Measurements from ENCODE around the gene SPECC1.
"Not testable (repeated sequence)": the region's sequence is repeated elsewhere in the genome, so short reads cannot be mapped to it uniquely, and the experiment has no call there.

SPECC1 gene

DNA sequence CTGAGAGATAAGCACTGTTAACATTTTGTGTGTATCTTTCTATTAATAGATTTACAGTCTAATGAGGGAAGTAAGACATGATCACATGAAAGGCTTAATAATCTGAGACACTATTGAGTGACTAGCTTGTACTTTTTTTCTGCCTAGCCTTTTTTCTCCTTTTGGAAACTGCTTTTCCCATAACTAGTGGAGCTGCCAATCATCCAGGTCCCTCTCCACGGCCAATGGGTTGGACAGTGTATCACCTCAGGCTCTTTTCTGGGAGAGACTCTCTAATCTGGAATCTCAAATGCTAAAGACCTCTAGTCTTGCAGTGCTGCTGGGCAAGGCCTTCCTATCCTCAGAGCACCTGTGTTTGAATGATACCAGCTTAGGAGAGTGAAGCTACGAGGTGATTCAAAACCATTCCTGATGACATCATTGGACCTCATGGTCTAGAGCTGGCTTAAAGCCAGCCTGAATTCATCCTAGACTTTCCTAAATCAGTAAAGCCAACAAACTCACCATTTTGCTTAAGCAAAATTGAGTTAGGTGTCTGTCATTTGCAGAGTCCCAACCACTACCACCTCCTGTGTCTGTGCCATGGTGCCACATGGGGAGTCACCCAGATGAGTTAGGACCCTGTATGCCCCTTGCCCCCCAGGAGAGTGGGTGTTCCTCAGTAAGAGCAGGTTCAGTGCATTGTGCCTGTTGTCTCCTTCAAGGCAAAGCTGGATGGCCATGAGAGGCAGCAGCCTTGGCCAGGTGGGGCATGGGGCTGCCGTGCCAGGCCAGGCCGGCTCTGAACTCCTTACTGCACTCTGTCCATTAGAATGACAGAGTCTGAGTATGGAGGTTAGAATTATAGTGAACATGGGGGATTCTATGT, 62.9 kb downstream of the SPECC1 start:
- no peak overlapping the region for H3K4me3 ChIP-seq (ENCODE audit: low read length)
- DNase-seq (ENCODE audit: low read depth) = no peak
- TF ChIP-seq, protein P1, sequence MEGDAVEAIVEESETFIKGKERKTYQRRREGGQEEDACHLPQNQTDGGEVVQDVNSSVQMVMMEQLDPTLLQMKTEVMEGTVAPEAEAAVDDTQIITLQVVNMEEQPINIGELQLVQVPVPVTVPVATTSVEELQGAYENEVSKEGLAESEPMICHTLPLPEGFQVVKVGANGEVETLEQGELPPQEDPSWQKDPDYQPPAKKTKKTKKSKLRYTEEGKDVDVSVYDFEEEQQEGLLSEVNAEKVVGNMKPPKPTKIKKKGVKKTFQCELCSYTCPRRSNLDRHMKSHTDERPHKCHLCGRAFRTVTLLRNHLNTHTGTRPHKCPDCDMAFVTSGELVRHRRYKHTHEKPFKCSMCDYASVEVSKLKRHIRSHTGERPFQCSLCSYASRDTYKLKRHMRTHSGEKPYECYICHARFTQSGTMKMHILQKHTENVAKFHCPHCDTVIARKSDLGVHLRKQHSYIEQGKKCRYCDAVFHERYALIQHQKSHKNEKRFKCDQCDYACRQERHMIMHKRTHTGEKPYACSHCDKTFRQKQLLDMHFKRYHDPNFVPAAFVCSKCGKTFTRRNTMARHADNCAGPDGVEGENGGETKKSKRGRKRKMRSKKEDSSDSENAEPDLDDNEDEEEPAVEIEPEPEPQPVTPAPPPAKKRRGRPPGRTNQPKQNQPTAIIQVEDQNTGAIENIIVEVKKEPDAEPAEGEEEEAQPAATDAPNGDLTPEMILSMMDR (conservative IDR thresholded peaks at IDR 0.05; ENCODE audit: low read depth, low read length) = no peak

DNA sequence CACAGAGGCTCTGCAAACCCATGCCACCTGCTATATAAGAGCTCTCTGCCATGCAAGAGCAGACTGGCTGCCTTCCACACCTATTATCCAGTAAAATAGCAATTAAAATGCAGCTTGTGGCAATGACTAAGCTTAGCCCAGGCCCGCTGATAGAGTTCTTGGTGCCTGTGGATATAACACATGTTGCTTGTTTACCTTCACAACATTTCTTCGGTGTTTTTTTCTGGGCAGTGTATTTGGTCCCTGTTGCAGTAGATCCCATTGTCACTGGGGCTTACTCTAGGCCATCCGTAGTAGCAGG, 63.5 kb downstream of the SPECC1 start:
- H3K4me3 ChIP-seq (ENCODE audit: low read length) = no peak overlapping the region
- TF ChIP-seq, protein P1 (conservative IDR thresholded peaks at IDR 0.05; ENCODE audit: low read depth, low read length) = no peak
- no peak for DNase-seq (ENCODE audit: low read depth)

DNA sequence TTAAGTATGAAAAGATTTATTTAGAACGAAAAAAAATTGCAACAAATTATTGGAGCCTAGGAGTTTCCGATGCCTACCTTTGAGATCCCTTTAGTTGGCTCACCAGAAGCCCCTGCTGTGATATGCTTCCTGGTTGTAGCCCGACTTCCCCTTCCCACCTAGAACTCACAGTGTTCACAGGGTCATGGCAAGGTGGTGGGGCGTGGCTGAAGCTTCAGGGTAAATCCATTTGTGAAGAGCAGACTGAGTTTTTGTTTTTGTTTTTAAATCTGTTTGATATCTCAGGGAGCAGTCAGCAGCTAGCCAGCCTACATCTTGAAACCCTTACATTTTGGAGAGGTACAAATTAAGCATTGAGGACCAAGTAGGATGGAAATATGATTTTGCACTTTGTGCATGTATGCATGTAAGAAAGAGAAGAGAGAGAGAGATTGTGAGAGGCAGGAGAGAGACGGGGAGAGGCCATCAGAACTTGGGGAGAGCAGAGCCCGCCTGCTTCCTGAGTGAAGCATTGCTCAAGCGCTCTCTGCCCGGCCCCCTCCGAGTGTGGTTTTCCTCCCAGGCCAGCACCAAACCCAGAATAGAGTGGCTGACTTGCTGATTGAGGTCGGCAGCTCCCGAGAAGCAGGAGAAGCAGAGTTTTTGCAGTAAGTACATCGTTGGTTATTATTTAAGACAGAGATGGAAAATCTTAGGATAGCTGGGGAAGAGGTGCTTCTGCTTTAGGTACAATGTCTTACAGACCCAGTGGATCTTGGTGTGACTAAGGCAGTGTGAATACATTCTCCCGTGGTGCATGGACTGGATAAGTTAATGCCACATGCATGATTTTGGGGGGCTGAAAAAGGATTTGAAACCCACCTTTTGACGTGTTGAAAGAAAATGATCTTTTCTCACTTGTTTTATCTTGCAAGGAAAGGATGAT, 64.2 kb downstream of the SPECC1 start:
- H3K4me3 ChIP-seq (ENCODE audit: low read length) = no peak overlapping the region
- no peak for DNase-seq (ENCODE audit: low read depth)
- TF ChIP-seq, protein P1 (conservative IDR thresholded peaks at IDR 0.05; ENCODE audit: low read depth, low read length) = no peak

DNA sequence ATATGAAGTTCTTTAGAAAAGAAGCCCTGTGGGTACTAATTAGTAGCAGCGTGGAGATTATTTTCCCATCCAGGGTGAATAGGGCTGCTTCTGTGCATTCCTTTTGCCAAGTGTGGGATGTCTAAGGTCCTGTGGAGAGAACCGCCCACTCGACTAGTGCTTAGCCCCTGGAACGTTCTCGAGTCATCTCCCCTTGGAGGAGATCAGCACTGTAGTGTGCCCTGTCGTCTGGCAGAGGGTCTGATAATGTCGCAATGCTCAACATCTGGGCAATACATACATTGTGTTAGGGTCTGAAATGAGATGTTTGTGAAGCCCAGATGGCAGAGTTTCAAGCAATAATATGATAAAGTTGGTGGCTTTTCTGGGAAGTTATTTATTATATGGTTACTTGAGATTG, 64.8 kb downstream of the SPECC1 start:
- no peak for DNase-seq (ENCODE audit: low read depth)
- H3K4me3 ChIP-seq (ENCODE audit: low read length) = no peak overlapping the region
- TF ChIP-seq, protein P1 (conservative IDR thresholded peaks at IDR 0.05; ENCODE audit: low read depth, low read length) = no peak

DNA sequence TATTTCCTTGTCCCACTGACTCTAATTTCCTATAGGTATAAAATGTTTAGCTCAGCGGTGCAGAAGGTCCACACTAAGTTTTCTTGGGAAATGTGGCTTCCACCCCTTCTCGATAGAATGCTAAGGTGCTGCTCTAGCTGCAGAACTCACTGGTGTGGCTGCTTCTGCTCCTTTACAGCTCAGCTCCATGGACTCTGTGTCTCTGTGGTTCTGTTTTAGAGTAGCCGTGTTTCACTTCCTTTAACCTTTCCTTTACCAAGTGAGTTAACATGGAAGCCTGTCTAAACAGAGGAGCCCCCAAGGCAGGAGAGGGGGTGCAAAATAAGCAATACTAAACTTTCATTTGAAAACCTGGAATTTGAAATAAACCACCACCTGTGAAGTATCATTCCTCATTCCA, 65.3 kb downstream of the SPECC1 start:
- no peak overlapping the region for H3K4me3 ChIP-seq (ENCODE audit: low read length)

DNA sequence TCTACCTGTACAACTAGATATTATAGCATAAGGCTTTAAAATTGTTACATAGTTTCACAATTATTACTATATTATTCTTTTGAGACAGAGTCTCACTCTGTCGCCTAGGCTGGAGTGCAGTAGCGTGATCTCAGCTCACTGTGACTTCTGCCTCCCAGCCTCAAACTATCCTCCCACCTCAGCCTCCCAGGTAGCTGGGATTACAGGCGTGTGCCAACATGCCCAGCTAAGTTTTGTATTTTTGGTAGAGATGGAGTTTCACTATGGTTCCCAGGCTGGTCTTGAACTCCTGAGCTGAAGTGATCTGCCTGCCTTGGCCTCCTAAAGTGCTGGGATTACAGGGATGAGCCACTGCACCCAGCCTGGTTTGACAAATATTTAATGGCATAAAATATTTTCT, 67.0 kb downstream of the SPECC1 start:
- not testable (repeated sequence) for DNase-seq (ENCODE audit: low read depth); H3K4me3 ChIP-seq (ENCODE audit: low read length)

More for the DNA sequence above, 65.3 kb downstream of the SPECC1 start:
- TF ChIP-seq, protein P1 (conservative IDR thresholded peaks at IDR 0.05; ENCODE audit: low read depth, low read length) = no peak
- DNase-seq (ENCODE audit: low read depth) = no peak

DNA sequence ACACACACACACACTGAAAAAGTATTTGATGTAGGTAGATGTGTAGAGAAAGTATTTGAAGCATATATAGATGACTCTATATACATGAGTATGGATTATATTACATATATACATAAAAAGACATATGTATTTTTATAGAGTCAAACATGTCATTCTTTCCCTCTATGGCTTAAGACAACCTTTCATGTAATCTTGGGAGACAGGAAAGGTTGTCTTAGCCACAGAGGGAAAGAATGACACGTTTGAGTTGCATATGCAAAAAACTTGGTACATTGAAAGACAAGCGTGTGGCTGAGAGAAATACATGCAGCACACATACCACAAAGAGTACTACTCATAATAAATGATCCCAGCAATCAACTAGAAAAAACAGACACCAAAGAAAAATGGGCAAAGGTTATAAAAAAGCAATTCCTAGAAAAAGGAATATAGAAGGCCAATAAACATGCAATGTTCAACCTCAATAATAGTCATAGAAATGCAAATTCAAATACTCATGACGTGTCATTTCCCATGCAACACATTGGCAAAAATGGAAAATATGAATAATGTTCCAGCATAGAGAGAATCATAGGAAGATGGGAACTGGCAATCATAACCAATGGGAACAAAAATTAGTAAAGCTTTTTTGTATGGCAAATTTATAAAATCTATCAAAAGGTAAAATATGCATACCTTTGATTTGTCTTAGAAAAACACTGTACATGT, 69.0 kb downstream of the SPECC1 start:
- DNase-seq (ENCODE audit: low read depth) = no peak
- TF ChIP-seq, protein P1 (conservative IDR thresholded peaks at IDR 0.05; ENCODE audit: low read depth, low read length) = no peak
- no peak overlapping the region for H3K4me3 ChIP-seq (ENCODE audit: low read length)

All from retinal pigment epithelial cell (primary cell).